HG03025 (cell line): ENCODE results near the gene ZSCAN5A.
"Not testable (repeated sequence)": the region's sequence is repeated elsewhere in the genome, so short reads cannot be mapped to it uniquely, and the experiment has no call there.

Source experiments
- ATAC-seq: cut with Tn5 transposase; IDR thresholded peaks from one replicate; pipeline ENCODE4 v1.9.1; 2021; ENCODE audit warnings: mild to moderate bottlenecking, moderate library complexity; ENCODE audit not compliant: unreplicated experiment, low FRiP score

The ZSCAN5A gene

GRCh38 chr19:56217039-56217949 is 97.3 kb downstream of the ZSCAN5A start:
- ATAC-seq, result no peak

DNA sequence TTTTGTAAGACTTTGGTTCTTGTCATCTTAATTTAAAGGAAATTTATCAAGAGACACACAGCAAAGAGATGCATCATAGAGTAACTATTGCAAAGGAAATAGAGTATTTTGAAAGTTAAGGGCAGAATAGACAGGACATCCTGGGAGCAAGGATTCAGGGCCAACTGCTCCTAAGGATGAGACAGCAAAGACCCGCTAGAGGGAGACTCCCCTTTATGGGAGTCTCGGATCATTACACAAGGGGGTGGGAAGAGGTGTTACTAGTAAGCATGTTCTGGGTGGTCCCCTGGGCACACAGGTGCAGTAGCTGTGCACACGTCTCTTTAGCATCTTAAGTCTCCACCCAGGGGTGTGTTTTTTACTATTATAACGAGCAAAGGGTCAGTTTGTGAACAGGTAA is 102.9 kb downstream of the ZSCAN5A start:
- no peak for ATAC-seq

DNA sequence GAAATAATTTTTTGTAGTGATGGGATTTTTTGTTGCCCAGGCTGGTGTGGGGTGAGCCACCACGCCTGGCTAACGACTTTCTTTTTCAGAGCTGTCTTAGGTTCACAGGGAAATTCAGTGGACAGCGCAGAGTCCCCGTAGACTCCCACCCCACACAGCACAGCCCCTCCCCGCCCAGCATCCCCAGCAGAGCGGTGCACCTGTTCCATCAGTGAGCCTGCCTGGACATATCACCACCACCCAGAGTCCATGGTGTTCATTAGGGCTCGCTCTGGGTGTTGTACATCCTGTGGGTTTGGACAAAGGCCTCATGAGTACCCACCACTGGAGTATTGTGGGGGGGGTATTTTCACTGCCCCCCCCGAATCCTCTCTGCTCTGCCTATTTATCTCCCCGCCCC is 104.6 kb downstream of the ZSCAN5A start:
- ATAC-seq, result not testable (repeated sequence)

- ATAC-seq, result no peak
These were observed 105.5 kb downstream of the ZSCAN5A start for GRCh38 chr19:56209091-56209490.

GRCh38 chr19:56207581-56207980 is 107.1 kb downstream of the ZSCAN5A start:
- not testable (repeated sequence) for ATAC-seq

GRCh38 chr19:56201973-56202372 is 112.7 kb downstream of the ZSCAN5A start, which contains the start of gene ZSCAN5C:
Gene ZSCAN5C, plus strand, starts transcription at chr19:56202273. Its CDS starts 3,641 bp downstream, at chr19:56205914.
- ATAC-seq, result no peak

GRCh38 chr19:56199687-56200086 is 115.0 kb downstream of the ZSCAN5A start:
- no peak for ATAC-seq

DNA sequence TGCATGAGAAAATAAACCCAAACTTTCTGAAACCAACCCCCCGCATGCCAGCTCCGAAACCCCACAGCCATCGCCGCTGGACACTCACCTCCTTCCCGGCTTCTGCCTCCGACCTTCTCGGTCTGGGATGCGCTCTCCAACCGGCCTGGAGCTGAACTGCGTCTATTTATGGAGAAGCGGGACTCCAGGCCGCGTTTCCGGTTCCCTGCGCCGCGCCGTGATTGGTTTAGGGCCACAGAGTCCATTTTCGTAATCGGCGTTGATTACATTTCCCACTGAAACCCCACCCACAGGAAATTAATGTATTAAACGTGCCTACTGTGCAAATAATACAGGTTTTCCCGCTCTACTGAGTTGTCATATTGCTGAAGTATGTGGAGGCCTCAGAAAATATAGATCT is 117.0 kb downstream of the ZSCAN5A start, which contains the start of gene ZSCAN5B:
Gene ZSCAN5B (minus strand): TSS at position 138 of the 400 bp plus-strand sequence. CDS start 4,731 bp downstream, outside the sequence.
- not testable (repeated sequence) for ATAC-seq

DNA sequence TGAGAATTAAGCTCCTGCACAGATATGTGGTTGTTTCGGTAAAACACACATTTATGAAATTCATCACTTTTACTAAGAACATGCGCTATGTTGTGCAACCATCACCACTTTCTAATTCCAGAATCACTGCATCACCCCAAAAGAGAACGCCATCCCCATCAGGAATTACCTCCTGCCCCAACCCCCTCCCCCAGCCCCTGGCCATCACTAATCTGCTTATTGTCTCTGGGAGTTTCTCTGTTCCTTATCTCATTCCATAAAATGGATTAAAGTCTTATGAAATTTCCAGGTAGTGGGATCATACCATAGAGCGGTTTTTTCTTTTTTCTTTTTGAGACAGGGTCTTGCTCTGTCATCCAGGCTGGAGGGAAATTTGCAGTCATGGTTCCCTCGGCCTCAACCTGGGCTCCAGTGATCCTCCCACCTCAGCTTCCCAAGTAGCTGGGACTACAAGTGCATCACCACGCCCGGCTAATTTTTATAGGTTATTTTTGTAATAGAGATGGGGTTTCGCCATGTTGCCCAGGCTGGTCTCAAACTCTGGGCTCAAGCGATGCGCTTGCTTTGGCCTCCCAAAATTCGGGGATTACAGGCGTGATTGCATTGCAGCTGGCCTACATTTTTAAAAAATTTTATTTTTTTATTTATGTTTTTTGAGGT is 120.5 kb downstream of the ZSCAN5A start:
- ATAC-seq, result no peak

DNA sequence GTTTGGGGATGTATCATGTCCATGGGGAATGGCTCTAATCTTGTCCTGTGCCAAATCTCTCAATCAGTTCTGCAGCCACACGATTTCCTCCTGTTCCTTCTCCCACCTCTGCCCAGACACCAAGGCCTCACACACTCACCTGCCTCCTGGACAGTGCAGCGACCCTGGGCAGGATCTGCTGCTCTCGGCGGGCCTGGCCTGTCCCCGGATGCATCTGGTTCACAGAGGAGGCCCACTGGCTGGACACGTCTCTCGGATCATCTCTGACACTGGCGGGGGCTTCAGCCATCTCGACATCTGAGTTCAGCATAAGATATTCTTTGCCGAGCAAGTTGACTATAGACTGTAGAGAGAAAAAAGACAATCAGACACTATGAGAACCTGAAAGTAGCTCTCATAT is 122.9 kb downstream of the ZSCAN5A start:
- no peak for ATAC-seq

DNA sequence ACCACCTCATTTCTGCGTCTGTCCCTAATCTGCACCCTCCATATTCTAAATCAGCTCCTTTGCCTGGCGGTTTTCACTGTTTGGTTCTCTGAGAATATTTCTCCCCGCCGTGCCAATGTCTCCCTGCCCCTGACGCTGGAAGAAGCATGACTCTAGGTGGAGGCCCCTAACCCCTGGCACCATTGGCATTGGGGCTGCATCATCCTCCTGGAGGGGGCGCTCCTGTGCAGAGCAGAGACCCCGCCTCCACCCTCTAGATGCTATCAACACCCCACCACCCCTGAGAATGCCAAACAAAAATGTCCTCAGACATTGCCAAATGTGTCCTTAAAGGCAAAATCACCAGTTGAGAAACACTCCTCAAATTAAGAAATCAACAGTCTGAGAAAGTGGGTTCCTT is 123.5 kb downstream of the ZSCAN5A start:
- no peak for ATAC-seq

DNA sequence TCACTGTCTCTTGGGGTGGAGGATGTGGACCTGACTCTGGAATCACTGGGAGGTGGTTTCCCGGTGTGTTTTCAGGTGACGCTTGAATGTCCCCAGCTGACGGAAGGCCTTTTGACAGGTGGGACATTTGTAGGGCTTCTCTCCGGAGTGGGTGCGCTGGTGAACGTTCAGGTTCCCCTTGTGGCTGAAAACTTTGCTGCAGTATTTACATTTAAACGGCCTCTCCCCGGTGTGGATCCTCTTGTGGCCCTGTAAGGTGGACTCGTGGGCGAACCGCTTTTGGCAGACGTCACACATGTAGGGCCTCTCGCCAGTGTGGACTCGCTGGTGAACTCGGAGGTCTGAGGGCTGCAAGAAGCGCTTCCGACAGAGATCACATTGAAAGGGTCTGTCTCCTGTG is 124.9 kb downstream of the ZSCAN5A start:
- ATAC-seq, result no peak

GRCh38 chr19:56177564-56178243 is 136.9 kb downstream of the ZSCAN5A start:
- no peak for ATAC-seq

GRCh38 chr19:56176881-56177280 is 137.8 kb downstream of the ZSCAN5A start:
- ATAC-seq, result no peak

DNA sequence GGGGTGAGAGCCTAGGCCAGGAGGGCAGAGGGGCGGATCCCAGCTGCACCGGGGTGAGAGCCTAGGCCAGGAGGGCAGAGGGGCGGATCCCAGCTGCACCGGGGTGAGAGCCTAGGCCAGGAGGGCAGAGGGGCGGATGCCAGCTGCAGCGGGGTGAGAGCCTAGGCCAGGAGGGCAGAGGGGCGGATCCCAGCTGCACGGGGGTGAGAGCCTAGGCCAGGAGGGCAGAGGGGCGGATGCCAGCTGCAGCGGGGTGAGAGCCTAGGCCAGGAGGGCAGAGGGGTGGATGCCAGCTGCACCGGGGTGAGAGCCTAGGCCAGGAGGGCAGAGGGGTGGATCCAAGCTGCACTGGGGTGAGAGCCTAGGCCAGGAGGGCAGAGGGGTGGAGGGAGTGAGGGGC is 138.3 kb downstream of the ZSCAN5A start:
- ATAC-seq, result not testable (repeated sequence)

GRCh38 chr19:56175861-56176307 is 138.8 kb downstream of the ZSCAN5A start, which contains the start of gene GALP:
Gene GALP, plus strand, starts transcription at chr19:56176008. Its CDS starts 1,101 bp downstream, at chr19:56177109.
- ATAC-seq, result not testable (repeated sequence)

- no peak for ATAC-seq
These were observed 140.1 kb downstream of the ZSCAN5A start for GRCh38 chr19:56174550-56174949.

- ATAC-seq, result no peak
These were observed 140.6 kb downstream of the ZSCAN5A start for GRCh38 chr19:56174086-56174485.
